ENCODE measurements around the gene POFUT1.

The POFUT1 gene

GRCh38 chr20:32213870-32214269 is 6.2 kb downstream of the POFUT1 start:
- H3K36me3 ChIP-seq (replicated peaks in 1 of 2; ENCODE audit: control insufficient read depth in 2 of 2, insufficient read depth in 2 of 2, low read length in 2 of 2): peaks cover 37 to 85% of the 10 kb centered on the region in 2 donors
- H3K4me1 ChIP-seq (ENCODE audit: control insufficient read depth in 2 of 2, insufficient read depth in 1 of 2, low read depth in 1 of 2, low read length in 2 of 2): no peaks in the 10 kb centered on the region
- no peak overlapping the region for H2AFZ ChIP-seq (ENCODE audit: low read length)
- no peak overlapping the region for H3K4ac ChIP-seq (ENCODE audit: low read length)
- H2BK5ac ChIP-seq (ENCODE audit: low read length): no peak overlapping the region
- no peak overlapping the region for H3K14ac ChIP-seq (ENCODE audit: low read length)
- no peak overlapping the region for H4K8ac ChIP-seq (ENCODE audit: low read depth, low read length)
- no peak overlapping the region for H4K91ac ChIP-seq (ENCODE audit: low read depth, low read length, poor library complexity)
- no peak overlapping the region for H3K23ac ChIP-seq (ENCODE audit: low read depth, low read length, poor library complexity)
- no peak overlapping the region for H2BK120ac ChIP-seq (ENCODE audit: low read depth, low read length)
- no peak overlapping the region for H2BK15ac ChIP-seq (ENCODE audit: low read length)
- no peak overlapping the region for H2AK5ac ChIP-seq (ENCODE audit: low read depth, low read length)
- no peak overlapping the region for H3K27ac ChIP-seq (replicated peaks; ENCODE audit: low read length)
- no peaks in the 10 kb centered on the region for H3K79me1 ChIP-seq (ENCODE audit: low read depth, low read length)
- no peak for DNase-seq (ENCODE audit: low spot score)
- H3K4me3 ChIP-seq (ENCODE audit: low read length in 2 of 2): no peak overlapping the region
- no peak overlapping the region for H3K9ac ChIP-seq (ENCODE audit: low read depth, low read length, poor library complexity)
- H3K18ac ChIP-seq (ENCODE audit: low read length): no peak overlapping the region
- H3K4me2 ChIP-seq (ENCODE audit: insufficient read depth, low read length, poor library complexity, severe bottlenecking): no peak overlapping the region
- no peaks in the 10 kb centered on the region for H3K9me3 ChIP-seq (replicated peaks in 1 of 2; ENCODE audit: control insufficient read depth in 2 of 2, insufficient read depth in 1 of 2, low read depth in 1 of 2, low read length in 2 of 2)
- no peak overlapping the region for H2BK12ac ChIP-seq (ENCODE audit: low read length)
- WGBS, 2 donors (ENCODE audit: extremely low coverage in 2 of 2, insufficient read length in 2 of 2, insufficient replicate concordance in 1 of 2): no CpG with 5 or more reads among the region's 1 CpG
- no peaks in the 10 kb centered on the region for H3K27me3 ChIP-seq (ENCODE audit: control insufficient read depth in 3 of 3, insufficient read depth in 3 of 3, low read depth in 1 of 3, low read length in 3 of 3)

DNA sequence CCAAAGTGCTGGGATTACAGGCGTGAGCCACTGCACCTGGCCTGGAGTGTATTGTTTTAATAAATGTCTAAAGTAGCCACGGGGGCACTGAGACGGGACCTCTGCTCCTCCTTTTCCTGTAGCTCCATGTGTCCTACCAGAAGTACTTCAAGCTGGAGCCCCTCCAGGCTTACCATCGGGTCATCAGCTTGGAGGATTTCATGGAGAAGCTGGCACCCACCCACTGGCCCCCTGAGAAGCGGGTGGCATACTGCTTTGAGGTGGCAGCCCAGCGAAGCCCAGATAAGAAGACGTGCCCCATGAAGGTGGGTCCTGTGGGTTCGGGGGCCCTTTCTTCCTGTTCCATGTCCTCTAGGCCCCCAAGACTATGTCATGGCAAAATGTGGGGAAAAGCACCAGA is 7.5 kb downstream of the POFUT1 start:
- no peaks in the 10 kb centered on the region for H3K79me1 ChIP-seq (ENCODE audit: low read depth, low read length)
- no peak overlapping the region for H4K8ac ChIP-seq (ENCODE audit: low read depth, low read length)
- no peak overlapping the region for H3K4me2 ChIP-seq (ENCODE audit: insufficient read depth, low read length, poor library complexity, severe bottlenecking)
- H3K4ac ChIP-seq (ENCODE audit: low read length): no peak overlapping the region
- no peak overlapping the region for H2BK120ac ChIP-seq (ENCODE audit: low read depth, low read length)
- H2BK12ac ChIP-seq (ENCODE audit: low read length): no peak overlapping the region
- no peak overlapping the region for H3K4me3 ChIP-seq (ENCODE audit: low read length in 2 of 2)
- H3K36me3 ChIP-seq (replicated peaks in 1 of 2; ENCODE audit: control insufficient read depth in 2 of 2, insufficient read depth in 2 of 2, low read length in 2 of 2): peaks cover 39 to 88% of the 10 kb centered on the region in 2 donors
- no peak overlapping the region for H3K18ac ChIP-seq (ENCODE audit: low read length)
- no peaks in the 10 kb centered on the region for H3K4me1 ChIP-seq (ENCODE audit: control insufficient read depth in 2 of 2, insufficient read depth in 1 of 2, low read depth in 1 of 2, low read length in 2 of 2)
- H3K27me3 ChIP-seq (ENCODE audit: control insufficient read depth in 3 of 3, insufficient read depth in 3 of 3, low read depth in 1 of 3, low read length in 3 of 3): no peaks in the 10 kb centered on the region
- no peak overlapping the region for H2BK15ac ChIP-seq (ENCODE audit: low read length)
- no peaks in the 10 kb centered on the region for H3K9me3 ChIP-seq (replicated peaks in 1 of 2; ENCODE audit: control insufficient read depth in 2 of 2, insufficient read depth in 1 of 2, low read depth in 1 of 2, low read length in 2 of 2)
- no CpG with 5 or more reads among the region's 8 CpGs for WGBS, 2 donors (ENCODE audit: extremely low coverage in 2 of 2, insufficient read length in 2 of 2, insufficient replicate concordance in 1 of 2)
- H2AFZ ChIP-seq (ENCODE audit: low read length): no peak overlapping the region
- H3K27ac ChIP-seq (replicated peaks; ENCODE audit: low read length): no peak overlapping the region
- H2AK5ac ChIP-seq (ENCODE audit: low read depth, low read length): no peak overlapping the region
- DNase-seq (ENCODE audit: low spot score): no peak
- H2BK5ac ChIP-seq (ENCODE audit: low read length): no peak overlapping the region
- H3K9ac ChIP-seq (ENCODE audit: low read depth, low read length, poor library complexity): no peak overlapping the region
- H3K14ac ChIP-seq (ENCODE audit: low read length): no peak overlapping the region
- H4K91ac ChIP-seq (ENCODE audit: low read depth, low read length, poor library complexity): no peak overlapping the region
- no peak overlapping the region for H3K23ac ChIP-seq (ENCODE audit: low read depth, low read length, poor library complexity)

DNA sequence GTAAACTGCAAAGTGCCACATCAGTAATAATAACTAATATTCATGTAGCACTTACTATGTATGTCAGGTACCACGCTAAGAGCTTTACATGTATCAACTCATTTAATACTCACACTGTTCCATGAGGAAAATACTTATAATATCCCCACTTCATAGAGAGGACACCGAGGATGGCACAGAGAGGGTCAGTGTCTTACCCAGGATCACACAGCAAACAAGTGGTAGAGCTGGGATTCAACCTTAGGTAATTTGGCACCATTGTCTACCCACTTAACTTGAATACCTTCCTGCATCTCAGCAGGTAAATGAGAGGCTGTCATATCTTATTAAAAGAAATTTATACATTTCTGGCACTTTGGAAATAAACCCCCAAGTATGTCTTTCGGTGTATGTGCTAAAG is 8.0 kb downstream of the POFUT1 start:
- Histone ChIP-seq H2BK120ac (ENCODE audit: low read depth, low read length) (no peak overlapping the region), H3K23ac (ENCODE audit: low read depth, low read length, poor library complexity) (no peak overlapping the region), H3K27me3 (ENCODE audit: control insufficient read depth in 3 of 3, insufficient read depth in 3 of 3, low read depth in 1 of 3, low read length in 3 of 3) (no peaks in the 10 kb centered on the region), H2AK5ac (ENCODE audit: low read depth, low read length) (no peak overlapping the region), H3K4me3 (ENCODE audit: low read length in 2 of 2) (no peak overlapping the region), H3K9ac (ENCODE audit: low read depth, low read length, poor library complexity) (no peak overlapping the region), H2BK12ac (ENCODE audit: low read length) (no peak overlapping the region), H2BK15ac (ENCODE audit: low read length) (no peak overlapping the region), H3K4me1 (ENCODE audit: control insufficient read depth in 2 of 2, insufficient read depth in 1 of 2, low read depth in 1 of 2, low read length in 2 of 2) (no peaks in the 10 kb centered on the region), H3K9me3 (replicated peaks in 1 of 2; ENCODE audit: control insufficient read depth in 2 of 2, insufficient read depth in 1 of 2, low read depth in 1 of 2, low read length in 2 of 2) (no peaks in the 10 kb centered on the region), H3K4ac (ENCODE audit: low read length) (no peak overlapping the region), H3K79me1 (ENCODE audit: low read depth, low read length) (no peaks in the 10 kb centered on the region), H3K18ac (ENCODE audit: low read length) (no peak overlapping the region), H4K8ac (ENCODE audit: low read depth, low read length) (no peak overlapping the region), H2AFZ (ENCODE audit: low read length) (no peak overlapping the region), H3K27ac (replicated peaks; ENCODE audit: low read length) (no peak overlapping the region), H4K91ac (ENCODE audit: low read depth, low read length, poor library complexity) (no peak overlapping the region), H2BK5ac (ENCODE audit: low read length) (no peak overlapping the region), H3K36me3 (replicated peaks in 1 of 2; ENCODE audit: control insufficient read depth in 2 of 2, insufficient read depth in 2 of 2, low read length in 2 of 2) (peaks cover 35 to 86% of the 10 kb centered on the region in 2 donors), H3K4me2 (ENCODE audit: insufficient read depth, low read length, poor library complexity, severe bottlenecking) (no peak overlapping the region), H3K14ac (ENCODE audit: low read length) (no peak overlapping the region)
- no peak for DNase-seq (ENCODE audit: low spot score)
- no CpG with 5 or more reads among the region's 3 CpGs for WGBS, 2 donors (ENCODE audit: extremely low coverage in 2 of 2, insufficient read length in 2 of 2, insufficient replicate concordance in 1 of 2)

DNA sequence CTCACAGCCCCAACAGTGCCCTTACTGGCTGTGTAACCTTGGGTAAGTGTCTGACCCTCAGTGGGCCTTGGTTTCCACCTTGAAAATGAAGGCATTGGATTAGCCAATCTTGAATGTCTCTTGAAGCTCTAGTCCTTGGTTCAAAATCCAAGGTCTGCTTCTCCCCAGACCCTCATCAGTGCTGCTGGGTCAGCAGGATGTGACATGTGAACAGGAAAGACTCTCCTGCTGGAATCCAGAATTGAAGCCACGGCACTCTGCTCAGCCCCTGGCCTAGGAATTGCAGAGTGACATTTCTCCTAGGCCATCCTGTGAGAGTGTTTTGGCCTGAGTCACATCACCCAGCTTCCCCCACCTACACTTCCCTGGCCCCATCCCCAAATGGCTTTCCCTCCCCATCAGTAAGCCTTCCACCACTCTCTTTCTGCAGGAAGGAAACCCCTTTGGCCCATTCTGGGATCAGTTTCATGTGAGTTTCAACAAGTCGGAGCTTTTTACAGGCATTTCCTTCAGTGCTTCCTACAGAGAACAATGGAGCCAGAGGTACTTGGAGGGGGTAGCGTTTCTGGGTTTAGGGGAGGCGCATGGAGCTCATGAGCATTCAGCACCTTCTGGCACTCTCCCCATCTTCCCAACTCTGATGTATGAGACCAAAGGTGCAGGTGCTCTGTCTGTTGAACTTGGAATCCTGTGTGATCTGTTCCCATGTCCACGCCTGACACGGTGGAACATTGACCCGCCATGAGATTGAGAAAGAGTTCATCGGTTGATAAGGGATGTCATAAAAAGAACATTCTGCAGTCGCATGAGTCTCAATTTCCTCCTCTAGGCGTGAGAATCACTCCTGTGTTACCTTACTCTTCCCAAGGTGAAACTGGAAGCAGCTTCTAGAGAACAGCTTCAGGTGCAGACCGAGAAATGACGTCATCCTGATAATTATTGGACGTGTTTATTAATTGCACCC is 8.8 kb downstream of the POFUT1 start:
- Histone ChIP-seq H3K4me2 (ENCODE audit: insufficient read depth, low read length, poor library complexity, severe bottlenecking) (no peak overlapping the region), H3K4ac (ENCODE audit: low read length) (no peak overlapping the region), H2BK12ac (ENCODE audit: low read length) (no peak overlapping the region), H3K14ac (ENCODE audit: low read length) (no peak overlapping the region), H3K9me3 (replicated peaks in 1 of 2; ENCODE audit: control insufficient read depth in 2 of 2, insufficient read depth in 1 of 2, low read depth in 1 of 2, low read length in 2 of 2) (no peaks in the 10 kb centered on the region), H2AFZ (ENCODE audit: low read length) (no peak overlapping the region), H4K8ac (ENCODE audit: low read depth, low read length) (no peak overlapping the region), H3K79me1 (ENCODE audit: low read depth, low read length) (no peaks in the 10 kb centered on the region), H3K4me3 (ENCODE audit: low read length in 2 of 2) (no peak overlapping the region), H4K91ac (ENCODE audit: low read depth, low read length, poor library complexity) (no peak overlapping the region), H3K4me1 (ENCODE audit: control insufficient read depth in 2 of 2, insufficient read depth in 1 of 2, low read depth in 1 of 2, low read length in 2 of 2) (no peaks in the 10 kb centered on the region), H2BK5ac (ENCODE audit: low read length) (no peak overlapping the region), H3K27ac (replicated peaks; ENCODE audit: low read length) (no peak overlapping the region), H2AK5ac (ENCODE audit: low read depth, low read length) (no peak overlapping the region), H3K27me3 (ENCODE audit: control insufficient read depth in 3 of 3, insufficient read depth in 3 of 3, low read depth in 1 of 3, low read length in 3 of 3) (no peaks in the 10 kb centered on the region), H2BK120ac (ENCODE audit: low read depth, low read length) (no peak overlapping the region), H2BK15ac (ENCODE audit: low read length) (no peak overlapping the region), H3K18ac (ENCODE audit: low read length) (no peak overlapping the region), H3K23ac (ENCODE audit: low read depth, low read length, poor library complexity) (no peak overlapping the region), H3K9ac (ENCODE audit: low read depth, low read length, poor library complexity) (no peak overlapping the region), H3K36me3 (replicated peaks in 1 of 2; ENCODE audit: control insufficient read depth in 2 of 2, insufficient read depth in 2 of 2, low read length in 2 of 2) (peaks cover 36 to 86% of the 10 kb centered on the region in 2 donors)
- WGBS, 2 donors (ENCODE audit: extremely low coverage in 2 of 2, insufficient read length in 2 of 2, insufficient replicate concordance in 1 of 2): no CpG with 5 or more reads among the region's 13 CpGs
- no peak for DNase-seq (ENCODE audit: low spot score)
